HEK293 (cell line): ENCODE data around the gene LMAN2L.

Experiments used
- GLI2 ChIP-seq: fragments of 450-650 bp; formaldehyde crosslinking; IDR thresholded peaks from 2 replicates; pipeline ENCODE4; 2017; ENCODE audit warnings: missing biosample characterization, missing genetic modification characterization, low read depth, borderline replicate concordance
- HOXA7 ChIP-seq: sonication (generic); formaldehyde crosslinking; IDR thresholded peaks from 2 replicates; pipeline ENCODE4 v1.8.1; 2022; ENCODE audit warnings: missing genetic modification reagents, borderline replicate concordance
- IKZF3 ChIP-seq: fragments of 450-650 bp; IDR thresholded peaks from 2 replicates; pipeline ENCODE4 v1.5.0; 2018; ENCODE audit warnings: missing biosample characterization, mild to moderate bottlenecking, missing genetic modification characterization, moderate library complexity
- MYNN ChIP-seq: fragments of 450-650 bp; formaldehyde crosslinking; IDR thresholded peaks from 2 replicates; pipeline ENCODE4 v1.5.1; 2016; ENCODE audit warnings: missing biosample characterization, missing genetic modification characterization, borderline replicate concordance
- PRDM2 ChIP-seq: fragments of 450-650 bp; formaldehyde crosslinking; IDR thresholded peaks from 2 replicates; pipeline ENCODE4 v1.5.1; 2016; ENCODE audit warnings: missing biosample characterization, missing genetic modification characterization, borderline replicate concordance
- ZBTB8A ChIP-seq: fragments of 450-650 bp; formaldehyde crosslinking; IDR thresholded peaks from 2 replicates; pipeline ENCODE4 v1.5.1; 2016; ENCODE audit warnings: missing biosample characterization, missing genetic modification characterization
- ZEB2 ChIP-seq: fragments of 450-650 bp; formaldehyde crosslinking; IDR thresholded peaks from 2 replicates; pipeline ENCODE4 v1.5.1; 2016; ENCODE audit warnings: missing biosample characterization, missing genetic modification characterization
- ZNF146 ChIP-seq: fragments of 450-650 bp; formaldehyde crosslinking; IDR thresholded peaks from 2 replicates; pipeline ENCODE4 v1.5.1; 2016; ENCODE audit warnings: missing biosample characterization, missing genetic modification characterization
- ZNF280D ChIP-seq: fragments of 450-650 bp; formaldehyde crosslinking; IDR thresholded peaks from 2 replicates; pipeline ENCODE4 v1.5.1; 2016; ENCODE audit warnings: missing biosample characterization, missing genetic modification characterization
- ZNF398 ChIP-seq: fragments of 450-650 bp; formaldehyde crosslinking; IDR thresholded peaks from 2 replicates; pipeline ENCODE4 v1.5.1; 2017; ENCODE audit warnings: missing biosample characterization, missing genetic modification characterization
- ZNF48 ChIP-seq: fragments of 450-650 bp; formaldehyde crosslinking; IDR thresholded peaks from 2 replicates; pipeline ENCODE4 v1.5.1; 2016; ENCODE audit warnings: missing biosample characterization, missing genetic modification characterization
- ZNF488 ChIP-seq: fragments of 450-650 bp; formaldehyde crosslinking; IDR thresholded peaks from 2 replicates; pipeline ENCODE4 v1.5.1; 2016; ENCODE audit warnings: missing biosample characterization, missing genetic modification characterization
- ZNF518A ChIP-seq: fragments of 450-650 bp; formaldehyde crosslinking; conservative IDR thresholded peaks from 2 replicates; pipeline ENCODE4 v1.5.1; 2016; ENCODE audit warnings: low read depth, missing biosample characterization, missing genetic modification characterization
- ZNF571 ChIP-seq: fragments of 450-650 bp; formaldehyde crosslinking; IDR thresholded peaks from 2 replicates; pipeline ENCODE4 v1.5.0; 2017; ENCODE audit warnings: missing biosample characterization, missing genetic modification characterization
- ZNF629 ChIP-seq: fragments of 450-650 bp; formaldehyde crosslinking; IDR thresholded peaks from 2 replicates; pipeline ENCODE4 v1.5.1; 2017; ENCODE audit warnings: missing biosample characterization, missing genetic modification characterization
- ZNF645 ChIP-seq: fragments of 450-650 bp; formaldehyde crosslinking; IDR thresholded peaks from 2 replicates; pipeline ENCODE4; 2016; ENCODE audit warnings: missing biosample characterization, missing genetic modification characterization
- ZNF654 ChIP-seq: fragments of 450-650 bp; formaldehyde crosslinking; IDR thresholded peaks from 2 replicates; pipeline ENCODE4 v1.5.1; 2016; ENCODE audit warnings: low read depth, missing biosample characterization, missing genetic modification characterization
- ZNF777 ChIP-seq: fragments of 450-650 bp; formaldehyde crosslinking; IDR thresholded peaks from 2 replicates; pipeline ENCODE4 v1.5.1; 2017; ENCODE audit warnings: missing biosample characterization, missing genetic modification characterization, borderline replicate concordance
- ZXDB ChIP-seq: fragments of 450-650 bp; formaldehyde crosslinking; IDR thresholded peaks from 2 replicates; pipeline ENCODE4 v1.5.1; 2016; ENCODE audit warnings: missing biosample characterization, missing genetic modification characterization

Gene LMAN2L

GRCh38 chr2:96685577-96686459 lies 54.0 kb downstream of the LMAN2L start (continued):
- TF ChIP-seq ZNF48 (tag by site-specific recombination) (no peak), ZEB2 (tag by site-specific recombination) (no peak), PRDM2 (tag by site-specific recombination) (no peak), ZNF280D (tag by site-specific recombination) (no peak), ZNF645 (no peak), ZNF654 (tag by site-specific recombination) (no peak), ZNF146 (no peak), HOXA7 (CRISPR knock-in tag) (no peak), ZNF777 (tag by site-specific recombination) (no peak), MYNN (tag by site-specific recombination) (no peak), ZNF398 (tag by site-specific recombination) (no peak), ZNF518A (tag by site-specific recombination) (no peak), ZXDB (tag by site-specific recombination) (no peak), ZBTB8A (tag by site-specific recombination) (0 out of 2 replicates have a peak, but pooled peaks have one; percentile 31), ZNF488 (tag by site-specific recombination) (no peak), ZNF629 (tag by site-specific recombination) (no peak), ZNF571 (no peak), GLI2 (tag by site-specific recombination) (no peak), IKZF3 (tag by site-specific recombination) (0 out of 2 replicates have a peak, but pooled peaks have one; percentile 41)
